ENCODE results near the gene PPA2. TPM values are rescaled to one million over a fixed set of nuclear protein-coding genes. Genes with fewer than 3 reads are reported as not detected.

PPA2 gene
- total RNA-seq, 1 experiment from 2014 or later: 74.5 TPM

- Histone ChIP-seq H4K20me1 (ENCODE audit: insufficient read depth) (no peaks in the 10 kb centered on the region), H3K4me2 (no peak overlapping the region), H3F3A (ENCODE audit: insufficient read depth, low read depth) (no peaks in the 10 kb centered on the region), H3K27me3 (ENCODE audit: insufficient read depth, low read depth) (no peaks in the 10 kb centered on the region), H3K9me3 (ENCODE audit: insufficient read depth, low read depth) (no peaks in the 10 kb centered on the region), H3K4me3 (no peak overlapping the region), H3K27ac (no peak overlapping the region), H3K9me2 (ENCODE audit: insufficient read depth) (no peaks in the 10 kb centered on the region), H3K79me2 (ENCODE audit: low read depth) (no peaks in the 10 kb centered on the region), H2AFZ (no peak overlapping the region), H3K36me3 (ENCODE audit: low read depth) (no peaks in the 10 kb centered on the region), H3K4me1 (replicated peaks; ENCODE audit: insufficient read depth) (no peaks in the 10 kb centered on the region)
- POLR2A ChIA-PET (ENCODE audit: unreplicated experiment): no interaction called here
- DNase-seq: no peak
- TF ChIP-seq CTCF (conservative IDR thresholded peaks at IDR 0.05): no peak
- no peak for TF ChIP-seq EZH2 (IDR thresholded peaks at IDR 0.05; ENCODE audit: low read depth)
- CTCF ChIA-PET: no interaction called here
- intact Hi-C loops (cut with micrococcal nuclease; ENCODE audit: unreplicated experiment): no loop called here
- no TSS peak for BruUV-seq (replicated peaks)
Observed at GRCh38 chr4:105345358-105345757, 128.5 kb downstream of the PPA2 start.

- Histone ChIP-seq H3K4me3 (no peak overlapping the region), H3K27ac (no peak overlapping the region), H3F3A (ENCODE audit: insufficient read depth, low read depth) (no peaks in the 10 kb centered on the region), H3K79me2 (ENCODE audit: low read depth) (no peaks in the 10 kb centered on the region), H2AFZ (no peak overlapping the region), H3K36me3 (ENCODE audit: low read depth) (no peaks in the 10 kb centered on the region), H3K4me1 (replicated peaks; ENCODE audit: insufficient read depth) (no peaks in the 10 kb centered on the region), H3K27me3 (ENCODE audit: insufficient read depth, low read depth) (no peaks in the 10 kb centered on the region), H3K9me3 (ENCODE audit: insufficient read depth, low read depth) (no peaks in the 10 kb centered on the region), H4K20me1 (ENCODE audit: insufficient read depth) (no peaks in the 10 kb centered on the region), H3K9me2 (ENCODE audit: insufficient read depth) (no peaks in the 10 kb centered on the region), H3K4me2 (no peak overlapping the region)
- intact Hi-C loops (cut with micrococcal nuclease; ENCODE audit: unreplicated experiment): no loop called here
- no peak for TF ChIP-seq CTCF (conservative IDR thresholded peaks at IDR 0.05)
- DNase-seq: no peak
- ChIA-PET POLR2A (ENCODE audit: unreplicated experiment) (no interaction called here), CTCF (no interaction called here)
- no TSS peak for BruUV-seq (replicated peaks)
Observed at GRCh38 chr4:105344141-105344540, 129.7 kb downstream of the PPA2 start.

GRCh38 chr4:105343146-105343931 is 130.5 kb downstream of the PPA2 start:
- ChIA-PET CTCF (no interaction called here), POLR2A (ENCODE audit: unreplicated experiment) (no interaction called here)
- BruUV-seq (replicated peaks): no TSS peak
- H3K4me3 ChIP-seq: no peak overlapping the region
- no peaks in the 10 kb centered on the region for H3K9me3 ChIP-seq (ENCODE audit: insufficient read depth, low read depth)
- intact Hi-C loops (cut with micrococcal nuclease; ENCODE audit: unreplicated experiment): no loop called here
- no peak for DNase-seq
- no peak overlapping the region for H3K4me2 ChIP-seq
- H4K20me1 ChIP-seq (ENCODE audit: insufficient read depth): no peaks in the 10 kb centered on the region
- no peak overlapping the region for H3K27ac ChIP-seq
- no peaks in the 10 kb centered on the region for H3K9me2 ChIP-seq (ENCODE audit: insufficient read depth)
- no peaks in the 10 kb centered on the region for H3K79me2 ChIP-seq (ENCODE audit: low read depth)
- no peaks in the 10 kb centered on the region for H3K27me3 ChIP-seq (ENCODE audit: insufficient read depth, low read depth)
- H2AFZ ChIP-seq: no peak overlapping the region
- no peaks in the 10 kb centered on the region for H3K36me3 ChIP-seq (ENCODE audit: low read depth)
- H3K4me1 ChIP-seq (replicated peaks; ENCODE audit: insufficient read depth): no peaks in the 10 kb centered on the region
- no peaks in the 10 kb centered on the region for H3F3A ChIP-seq (ENCODE audit: insufficient read depth, low read depth)
- no peak for TF ChIP-seq EZH2 (IDR thresholded peaks at IDR 0.05; ENCODE audit: low read depth)
- TF ChIP-seq CTCF (conservative IDR thresholded peaks at IDR 0.05): no peak
